Measurements from ENCODE around the gene VRK3.
"Not testable (repeated sequence)": the region's sequence is repeated elsewhere in the genome, so short reads cannot be mapped to it uniquely, and the experiment has no call there.

The VRK3 gene

DNA sequence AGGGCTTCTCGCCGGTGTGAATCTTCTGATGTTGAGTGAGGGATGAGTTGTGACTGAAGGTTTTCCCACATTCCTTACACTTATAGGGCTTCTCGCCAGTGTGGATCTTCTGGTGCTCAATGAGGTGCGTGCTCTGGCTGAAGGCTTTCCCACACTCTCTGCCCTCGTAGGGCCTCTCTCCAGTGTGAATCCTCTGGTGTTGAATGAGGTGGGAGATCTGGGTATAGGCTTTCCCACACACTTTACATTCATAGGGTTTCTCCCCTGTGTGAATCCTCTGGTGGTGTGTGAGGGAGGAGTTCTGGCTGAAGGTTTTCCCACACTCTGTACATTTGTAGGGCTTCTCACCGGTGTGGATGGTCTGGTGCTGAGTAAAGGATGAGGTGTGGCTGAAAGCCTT lies 33.9 kb upstream of the VRK3 start:
- Mint-ChIP-seq H3K36me3 (ENCODE audit: low read depth) (no peaks in the 10 kb centered on the region), H3K27ac (no peak overlapping the region), H3K4me1 (no peaks in the 10 kb centered on the region), H3K9me3 (peaks cover 68% of the 10 kb centered on the region), H3K27me3 (ENCODE audit: low read depth, poor library complexity) (peaks cover 4% of the 10 kb centered on the region), H3K4me3 (no peak overlapping the region)
- no peak for DNase-seq
- TF ChIP-seq, protein P1, sequence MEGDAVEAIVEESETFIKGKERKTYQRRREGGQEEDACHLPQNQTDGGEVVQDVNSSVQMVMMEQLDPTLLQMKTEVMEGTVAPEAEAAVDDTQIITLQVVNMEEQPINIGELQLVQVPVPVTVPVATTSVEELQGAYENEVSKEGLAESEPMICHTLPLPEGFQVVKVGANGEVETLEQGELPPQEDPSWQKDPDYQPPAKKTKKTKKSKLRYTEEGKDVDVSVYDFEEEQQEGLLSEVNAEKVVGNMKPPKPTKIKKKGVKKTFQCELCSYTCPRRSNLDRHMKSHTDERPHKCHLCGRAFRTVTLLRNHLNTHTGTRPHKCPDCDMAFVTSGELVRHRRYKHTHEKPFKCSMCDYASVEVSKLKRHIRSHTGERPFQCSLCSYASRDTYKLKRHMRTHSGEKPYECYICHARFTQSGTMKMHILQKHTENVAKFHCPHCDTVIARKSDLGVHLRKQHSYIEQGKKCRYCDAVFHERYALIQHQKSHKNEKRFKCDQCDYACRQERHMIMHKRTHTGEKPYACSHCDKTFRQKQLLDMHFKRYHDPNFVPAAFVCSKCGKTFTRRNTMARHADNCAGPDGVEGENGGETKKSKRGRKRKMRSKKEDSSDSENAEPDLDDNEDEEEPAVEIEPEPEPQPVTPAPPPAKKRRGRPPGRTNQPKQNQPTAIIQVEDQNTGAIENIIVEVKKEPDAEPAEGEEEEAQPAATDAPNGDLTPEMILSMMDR (IDR thresholded peaks at IDR 0.05) = no peak

DNA sequence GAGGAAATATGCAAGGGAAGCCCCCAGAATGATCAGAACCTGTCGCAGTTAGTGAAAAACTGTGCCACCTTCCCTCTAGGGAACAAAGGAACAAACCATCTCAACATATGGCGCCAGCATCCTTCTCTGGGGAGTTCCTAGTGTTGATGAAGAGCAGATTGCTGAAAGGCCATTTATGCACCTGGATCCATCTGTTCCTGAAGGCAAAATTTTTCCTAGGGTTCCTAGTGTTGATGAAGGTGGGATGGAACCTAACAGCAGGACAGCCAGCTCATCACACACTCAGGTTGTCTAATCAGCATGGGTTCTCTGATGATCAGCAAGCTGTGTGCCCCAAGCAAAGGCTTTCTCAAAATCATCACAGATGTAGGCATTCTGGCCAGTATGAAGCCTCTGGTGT lies 33.3 kb upstream of the VRK3 start:
- Mint-ChIP-seq H3K36me3 (ENCODE audit: low read depth) (no peaks in the 10 kb centered on the region), H3K4me3 (no peak overlapping the region), H3K9me3 (peaks cover 71% of the 10 kb centered on the region), H3K4me1 (no peaks in the 10 kb centered on the region), H3K27ac (no peak overlapping the region), H3K27me3 (ENCODE audit: low read depth, poor library complexity) (peaks cover 4% of the 10 kb centered on the region)
- DNase-seq = no peak
- TF ChIP-seq, protein P1 (IDR thresholded peaks at IDR 0.05) = no peak

DNA sequence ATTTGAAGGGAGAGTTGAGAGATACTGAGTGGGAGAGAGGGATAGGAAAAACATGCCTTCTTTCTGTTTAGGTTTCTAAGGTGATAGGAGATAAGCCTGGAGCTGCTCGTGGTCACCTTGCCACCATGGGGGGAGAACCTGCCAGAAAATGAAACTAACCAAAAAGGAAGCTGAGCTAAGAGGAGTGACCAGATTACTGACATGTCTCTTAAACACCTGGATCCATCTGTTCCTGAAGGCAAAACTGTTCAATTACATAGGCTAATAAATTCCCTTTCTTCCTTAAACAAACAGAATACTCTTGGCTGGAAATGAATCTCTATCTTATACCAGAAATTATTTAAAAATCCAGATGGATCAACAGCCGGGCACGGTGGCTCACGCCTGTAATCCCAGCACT lies 27.9 kb upstream of the VRK3 start:
- Mint-ChIP-seq H3K4me3 (no peak overlapping the region), H3K36me3 (ENCODE audit: low read depth) (peaks cover 16% of the 10 kb centered on the region), H3K27ac (no peak overlapping the region), H3K4me1 (peaks cover 5% of the 10 kb centered on the region), H3K9me3 (peaks cover 69% of the 10 kb centered on the region), H3K27me3 (ENCODE audit: low read depth, poor library complexity) (peaks cover 18% of the 10 kb centered on the region)
- TF ChIP-seq, protein P1 (IDR thresholded peaks at IDR 0.05) = no peak
- no peak for DNase-seq

DNA sequence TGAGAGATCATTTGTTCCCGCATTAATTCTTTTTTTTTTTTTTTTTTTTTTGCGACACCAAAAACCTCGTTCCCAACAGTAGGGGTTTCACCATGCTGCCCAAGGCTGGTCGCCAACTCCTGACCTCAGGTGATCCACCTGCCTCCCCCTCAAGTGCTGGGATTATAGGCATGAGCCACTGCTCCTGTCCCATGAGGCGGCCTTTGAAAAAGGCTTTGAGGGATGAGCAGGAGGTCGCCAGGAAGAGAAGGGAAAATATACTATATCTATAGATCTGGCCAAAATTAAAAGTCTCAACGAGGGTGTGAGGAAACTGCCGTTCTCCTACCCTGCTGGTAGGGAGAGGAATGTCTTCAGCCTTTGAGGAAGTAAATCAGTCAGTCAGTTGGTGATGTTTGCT lies 26.8 kb upstream of the VRK3 start:
- Mint-ChIP-seq H3K27me3 (ENCODE audit: low read depth, poor library complexity) (peaks cover 18% of the 10 kb centered on the region), H3K4me3 (no peak overlapping the region), H3K36me3 (ENCODE audit: low read depth) (peaks cover 28% of the 10 kb centered on the region), H3K9me3 (peaks cover 72% of the 10 kb centered on the region), H3K27ac (no peak overlapping the region), H3K4me1 (peaks cover 5% of the 10 kb centered on the region)
- no peak for DNase-seq
- TF ChIP-seq, protein P1 (IDR thresholded peaks at IDR 0.05) = no peak

DNA sequence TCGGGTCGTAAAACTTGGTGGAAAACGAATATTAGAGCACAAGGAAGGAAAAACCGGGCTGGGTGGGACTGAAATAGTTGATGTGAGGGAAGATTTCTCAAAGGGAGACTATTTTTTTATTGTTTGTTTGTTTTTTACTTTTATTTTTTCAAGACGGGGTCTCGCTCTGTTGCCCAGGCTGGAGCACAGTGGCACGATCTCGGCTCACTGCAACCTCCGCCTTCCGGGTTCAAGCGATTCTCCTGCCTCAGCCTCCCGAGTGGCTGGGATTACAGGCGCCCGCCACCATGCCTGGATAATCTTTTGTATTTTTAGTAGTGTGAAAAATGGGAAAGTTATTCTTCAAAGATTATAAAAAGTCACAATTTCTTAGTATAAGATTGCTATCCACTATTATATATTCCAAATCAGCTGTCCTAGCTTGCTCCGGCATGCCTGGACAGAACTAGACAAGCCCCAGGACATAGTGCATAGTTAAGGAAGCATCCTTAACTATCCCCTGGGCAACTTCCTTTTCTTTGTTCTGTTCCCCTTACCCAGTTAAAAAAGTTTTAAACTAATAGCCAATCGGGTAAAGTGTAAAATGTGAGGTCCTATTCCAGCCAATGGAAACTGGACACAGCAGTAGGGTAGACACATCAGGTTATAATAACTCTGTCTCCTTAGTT lies 26.2 kb upstream of the VRK3 start:
- peak overlapping the region; percentile 86 for H3K4me3 Mint-ChIP-seq
- DNase-seq, H3K4me1 Mint-ChIP-seq, H3K27ac Mint-ChIP-seq: not testable (repeated sequence)
- peaks cover 75% of the 10 kb centered on the region for H3K9me3 Mint-ChIP-seq
- H3K36me3 Mint-ChIP-seq (ENCODE audit: low read depth) = peaks cover 34% of the 10 kb centered on the region
- H3K27me3 Mint-ChIP-seq (ENCODE audit: low read depth, poor library complexity) = peaks cover 18% of the 10 kb centered on the region

DNA sequence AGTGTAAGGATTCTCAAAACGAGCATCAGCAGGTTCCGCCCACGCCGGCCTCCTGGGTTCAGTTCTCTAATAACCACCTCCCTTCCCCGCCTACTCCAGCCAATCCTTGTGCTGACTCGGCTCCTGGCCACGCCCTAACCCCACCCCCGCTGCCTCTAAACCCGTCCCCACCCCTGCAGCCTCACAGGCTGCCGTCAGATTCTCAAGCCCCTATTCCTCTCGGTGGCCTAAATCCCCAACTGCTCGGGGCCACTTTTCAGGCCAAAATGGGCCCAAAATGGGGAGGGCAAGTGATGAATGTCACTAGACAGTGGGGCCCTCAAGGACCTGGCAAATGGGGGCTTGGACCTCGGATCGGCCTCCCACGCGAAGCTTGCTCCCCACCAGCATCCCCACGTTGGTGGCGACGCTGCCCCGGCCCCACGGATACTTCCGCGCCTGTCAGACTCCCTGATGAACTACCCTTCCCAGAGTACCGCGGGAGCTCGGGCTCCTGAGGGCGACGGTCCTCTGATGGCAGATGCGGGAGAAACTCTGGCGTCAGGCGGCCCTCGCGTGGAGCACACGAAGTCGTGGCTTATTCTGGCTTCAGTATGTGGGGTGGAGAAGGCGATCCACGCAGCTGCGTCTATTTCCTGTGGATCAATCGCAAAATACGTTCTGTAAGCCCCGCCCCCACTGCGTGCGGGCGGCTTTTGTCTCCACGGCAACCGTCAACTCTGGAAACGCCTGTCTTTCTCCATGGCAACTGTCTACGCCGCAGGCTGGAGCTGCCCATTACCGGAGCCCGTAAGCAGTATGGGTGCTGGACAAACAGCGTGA lies 25.4 kb upstream of the VRK3 start:
- TF ChIP-seq, protein P1 (IDR thresholded peaks at IDR 0.05) = no peak
- Mint-ChIP-seq H3K9me3 (peaks cover 78% of the 10 kb centered on the region), H3K27me3 (ENCODE audit: low read depth, poor library complexity) (peaks cover 18% of the 10 kb centered on the region), H3K27ac (no peak overlapping the region), H3K4me1 (peaks cover 5% of the 10 kb centered on the region), H3K36me3 (ENCODE audit: low read depth) (peaks cover 41% of the 10 kb centered on the region), H3K4me3 (peak overlapping the region; percentile 86)
- DNase-seq = peak; percentile 70
